B cell (primary cell): ENCODE results near the gene GHRL. TPM values are rescaled to one million over a fixed set of nuclear protein-coding genes. Genes with fewer than 3 reads are reported as not detected.

Experiments used
- ATAC-seq: fragments of 200-7000 bp; cut with Tn5 transposase; one replicate; pipeline ENCODE4 v1.10.0; 2021; ENCODE audit warnings: low read depth, mild to moderate bottlenecking, moderate number of reproducible peaks, moderate library complexity
- CTCF ChIA-PET: fragments of 350-600 bp; sonication (Branson Sonifier 250); formaldehyde crosslinking; loops from one replicate; lab custom pipeline; 2021; ENCODE audit warnings: antibody characterized with exemption, inconsistent platforms; lab: Charles Lee
- POLR2A ChIA-PET: fragments of 350-600 bp; sonication (Branson Sonifier 250); formaldehyde crosslinking; loops from one replicate; lab custom pipeline; 2021; ENCODE audit warnings: antibody characterized with exemption; lab: Charles Lee
- DNase-seq: peaks from one replicate; pipeline ENCODE4 v3.0.0; 2013
- H2AFZ ChIP-seq: 2 replicates; pipeline ENCODE4 v1.6.1; 2012; ENCODE audit warnings: mild to moderate bottlenecking, low read depth, low read length; ENCODE audit not compliant: insufficient read depth, poor library complexity, severe bottlenecking
- H3K27ac ChIP-seq, 2 donors: 1 replicate in 1 of 2; 2 replicates in 1 of 2; pipeline ENCODE4 v1.5.1; 2012 to 2013; ENCODE audit warnings: low read length in 2 of 2, mild to moderate bottlenecking in 2 of 2, moderate library complexity in 1 of 2
- H3K27me3 ChIP-seq, 4 experiments: fragments of 200-600 bp in 1 of 4; sonication (generic) in 1 of 4; replicated peaks in 1 of 4; 1 replicate in 2 of 4; 2 replicates in 2 of 4; pipeline versions ENCODE4 v1.6.1 to v1.7.0; 2013 to 2016; ENCODE audit warnings: low read length in 3 of 4, mild to moderate bottlenecking in 2 of 4, mixed read lengths in 1 of 4, moderate library complexity in 1 of 4; ENCODE audit not compliant: insufficient read depth in 4 of 4, control insufficient read depth in 3 of 4; ENCODE audit errors: control extremely low read depth in 1 of 4
- H3K36me3 ChIP-seq, 2 experiments: replicated peaks in 1 of 2; 1 replicate in 1 of 2; 2 replicates in 1 of 2; pipeline versions ENCODE4 v1.6.1 to v1.7.1; 2013; ENCODE audit warnings: low read length in 1 of 2; ENCODE audit not compliant: insufficient read depth in 2 of 2, control insufficient read depth in 1 of 2; ENCODE audit errors: control extremely low read depth in 1 of 2, extremely low read depth in 1 of 2
- H3K4me1 ChIP-seq, 2 donors: fragments of 200-600 bp in 1 of 2; sonication (generic) in 1 of 2; 1 replicate in 1 of 2; 2 replicates in 1 of 2; pipeline versions ENCODE4 v1.5.1 to v1.6.1; 2013 to 2017; ENCODE audit warnings: low read length in 2 of 2; ENCODE audit not compliant: control insufficient read depth in 2 of 2, insufficient read depth in 2 of 2
- H3K4me2 ChIP-seq: replicated peaks from 2 replicates; pipeline ENCODE3; 2012; ENCODE audit warnings: mild to moderate bottlenecking, low read depth, low read length; ENCODE audit not compliant: poor library complexity, severe bottlenecking
- H3K4me3 ChIP-seq, 5 experiments: fragments of 200-600 bp in 1 of 5; sonication (generic) in 1 of 5; 1 replicate in 3 of 5; 2 replicates in 2 of 5; pipeline versions ENCODE4 v1.5.1 to v1.7.0; 2011 to 2016; ENCODE audit warnings: low read length in 4 of 5, mild to moderate bottlenecking in 4 of 5, low read depth in 2 of 5, control low read depth in 1 of 5, moderate library complexity in 1 of 5; ENCODE audit not compliant: insufficient read depth in 1 of 5; ENCODE audit errors: control extremely low read depth in 1 of 5, extremely low read depth in 1 of 5
- H3K79me2 ChIP-seq: fragments of 200-600 bp; sonication (generic); one replicate; pipeline ENCODE4 v1.6.0; 2016; ENCODE audit warnings: low read length; ENCODE audit not compliant: control insufficient read depth, insufficient read depth
- H3K9ac ChIP-seq: fragments of 200-600 bp; sonication (generic); 2 replicates; pipeline ENCODE4 v1.6.1; 2017; ENCODE audit warnings: mild to moderate bottlenecking, low read length, moderate library complexity
- H3K9me3 ChIP-seq, 3 donors: one replicate each; pipeline versions ENCODE4 v1.6.1 to v1.7.1; 2013; ENCODE audit warnings: low read length in 2 of 3; ENCODE audit not compliant: control insufficient read depth in 2 of 3, insufficient read depth in 1 of 3; ENCODE audit errors: control extremely low read depth in 1 of 3
- H4K20me1 ChIP-seq: 2 replicates; pipeline ENCODE4 v1.6.0; 2012; ENCODE audit warnings: mild to moderate bottlenecking, low read length; ENCODE audit not compliant: insufficient read depth, control insufficient read depth, poor library complexity, severe bottlenecking
- H3K27ac Mint-ChIP-seq: one replicate; pipeline ENCODE4 v1.8.0; 2021; ENCODE audit warnings: mixed read lengths
- H3K27me3 Mint-ChIP-seq: one replicate; pipeline ENCODE4 v1.8.0; 2021; ENCODE audit warnings: mixed read lengths
- H3K4me1 Mint-ChIP-seq: one replicate; pipeline ENCODE4 v1.8.0; 2021; ENCODE audit warnings: mixed read lengths
- H3K4me3 Mint-ChIP-seq: one replicate; pipeline ENCODE4 v1.8.0; 2021; ENCODE audit warnings: mixed read lengths
- H3K9me3 Mint-ChIP-seq: one replicate; pipeline ENCODE4 v1.8.0; 2022; ENCODE audit warnings: mixed read lengths; ENCODE audit not compliant: insufficient read depth
- EZH2 ChIP-seq: IDR thresholded peaks from 2 replicates; pipeline ENCODE4 v1.6.1; 2012; ENCODE audit warnings: borderline replicate concordance, low read depth, mild to moderate bottlenecking, moderate library complexity, low read length; ENCODE audit not compliant: insufficient read depth, poor library complexity, severe bottlenecking
- WGBS: methylation state at CpG from one replicate; pipeline ENCODE4 v1.1.5; 2013; ENCODE audit warnings: missing lambda C conversion rate; ENCODE audit not compliant: insufficient coverage; 5-methylcytosine and 5-hydroxymethylcytosine counted together
- intact Hi-C: fragments of 100-400 bp; cut with micrococcal nuclease; formaldehyde crosslinking; loops from one replicate; pipeline ENCODE4 v1.10.0; 2022
- polyA plus RNA-seq: library from polyadenylated mRNA; depleted of rRNA; stranded (reverse); fragments of >200 nt; gene quantifications from 2 replicates; pipeline ENCODE4 v1.2.3, GENCODE V29; 2012
- total RNA-seq, 2 donors: library from RNA; stranded (reverse); fragments of 120-200 nt in 1 of 2; gene quantifications; 1 replicate in 1 of 2; 2 replicates in 1 of 2; pipeline versions ENCODE4 v1.2.3 to v1.2.4, GENCODE V29; 2013 to 2022
- TF ChIP-seq, protein P1 (sequence below): fragments of 200-600 bp; IDR thresholded peaks from one replicate; pipeline ENCODE4 v1.8.0; 2022; ENCODE audit warnings: antibody characterized with exemption, mild to moderate bottlenecking

GHRL gene
- total and polyA plus RNA-seq, 2 donors (not counting 1 experiment from before 2014, with no cell fraction given) = 2.8 to 3.0 TPM

DNA sequence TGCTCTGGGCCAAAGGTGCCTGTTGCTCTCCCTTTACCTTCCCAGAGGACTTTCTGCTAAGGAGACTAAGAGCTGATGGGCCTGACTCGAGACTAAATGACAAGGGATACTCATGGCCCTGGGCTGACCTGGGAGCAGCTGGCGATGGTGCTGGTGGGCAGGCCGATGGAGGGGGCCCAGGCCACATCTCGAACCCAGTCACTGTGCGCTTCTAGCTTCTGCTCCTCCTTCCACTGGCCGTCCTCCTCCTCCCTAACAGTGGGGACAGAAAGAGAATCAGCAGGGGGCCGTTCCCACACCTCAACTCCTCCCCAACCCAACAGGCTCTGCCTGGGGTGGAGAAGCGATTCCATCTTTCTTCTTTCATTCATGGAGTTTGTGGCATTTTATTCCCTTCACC lies 12.2 kb upstream of the GHRL start:
- POLR2A ChIA-PET = no interaction called here
- Histone ChIP-seq H3K4me1 (peaks cover 2 to 3% of the 10 kb centered on the region in 2 donors), H3K27ac (no peak overlapping the region), H3K36me3 (peaks cover 0 to 75% of the 10 kb centered on the region in 2 experiments), H2AFZ (no peak overlapping the region), H3K4me3 (no peak overlapping the region), H3K27me3 (no peaks in the 10 kb centered on the region), H4K20me1 (no peaks in the 10 kb centered on the region), H3K9ac (no peak overlapping the region), H3K79me2 (peaks cover 4% of the 10 kb centered on the region), H3K4me2 (no peak overlapping the region), H3K9me3 (no peaks in the 10 kb centered on the region)
- Mint-ChIP-seq H3K4me3 (no peak overlapping the region), H3K9me3 (no peaks in the 10 kb centered on the region), H3K4me1 (peaks cover under 1% of the 10 kb centered on the region), H3K27me3 (no peaks in the 10 kb centered on the region), H3K27ac (no peak overlapping the region)
- CTCF ChIA-PET = interaction anchor here (2.0 kb wide), 1 partner anchor 16 kb away, joined by 6 read pairs; the partner anchor contains the start of gene SEC13
- intact Hi-C loops = no loop called here
- DNase-seq (no peak), ATAC-seq (no peak)
- TF ChIP-seq, protein P1, sequence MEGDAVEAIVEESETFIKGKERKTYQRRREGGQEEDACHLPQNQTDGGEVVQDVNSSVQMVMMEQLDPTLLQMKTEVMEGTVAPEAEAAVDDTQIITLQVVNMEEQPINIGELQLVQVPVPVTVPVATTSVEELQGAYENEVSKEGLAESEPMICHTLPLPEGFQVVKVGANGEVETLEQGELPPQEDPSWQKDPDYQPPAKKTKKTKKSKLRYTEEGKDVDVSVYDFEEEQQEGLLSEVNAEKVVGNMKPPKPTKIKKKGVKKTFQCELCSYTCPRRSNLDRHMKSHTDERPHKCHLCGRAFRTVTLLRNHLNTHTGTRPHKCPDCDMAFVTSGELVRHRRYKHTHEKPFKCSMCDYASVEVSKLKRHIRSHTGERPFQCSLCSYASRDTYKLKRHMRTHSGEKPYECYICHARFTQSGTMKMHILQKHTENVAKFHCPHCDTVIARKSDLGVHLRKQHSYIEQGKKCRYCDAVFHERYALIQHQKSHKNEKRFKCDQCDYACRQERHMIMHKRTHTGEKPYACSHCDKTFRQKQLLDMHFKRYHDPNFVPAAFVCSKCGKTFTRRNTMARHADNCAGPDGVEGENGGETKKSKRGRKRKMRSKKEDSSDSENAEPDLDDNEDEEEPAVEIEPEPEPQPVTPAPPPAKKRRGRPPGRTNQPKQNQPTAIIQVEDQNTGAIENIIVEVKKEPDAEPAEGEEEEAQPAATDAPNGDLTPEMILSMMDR = no peak
- TF ChIP-seq EZH2 = no peak
- 95% methylated on average over 4 of the region's 8 CpGs for WGBS

DNA sequence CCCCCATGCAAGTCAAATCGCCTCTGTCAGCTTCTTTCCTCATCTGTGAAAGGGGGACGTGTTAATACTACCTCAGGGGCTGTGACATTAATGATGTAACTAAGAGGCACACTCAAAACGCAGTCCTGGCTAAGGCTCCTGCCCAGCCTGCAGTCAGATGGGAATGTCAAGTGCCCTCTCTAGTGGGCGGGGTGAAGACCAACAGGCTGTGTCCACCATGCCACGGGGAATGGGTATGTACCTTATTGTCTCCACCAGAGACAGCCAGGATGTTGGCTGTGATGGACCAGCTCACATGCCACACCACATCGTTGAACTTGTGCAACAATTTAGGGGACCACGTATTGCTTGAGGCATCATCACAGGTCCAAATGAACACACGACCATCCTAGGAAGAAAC lies 11.0 kb upstream of the GHRL start:
- POLR2A ChIA-PET = no interaction called here

More for the DNA sequence above, 11.0 kb upstream of the GHRL start:
- no peak overlapping the region for H3K9ac ChIP-seq
- H3K36me3 ChIP-seq = peaks cover 0 to 69% of the 10 kb centered on the region in 2 experiments
- H3K27ac Mint-ChIP-seq = no peak overlapping the region
- CTCF ChIA-PET = interaction anchor here (1.2 kb wide), 1 partner anchor 13 kb away, joined by 4 read pairs; no protein-coding TSS in a partner anchor
- peaks cover 8% of the 10 kb centered on the region for H3K79me2 ChIP-seq
- H3K27ac ChIP-seq = no peak overlapping the region
- no peak overlapping the region for H3K4me3 ChIP-seq
- peaks cover 9% of the 10 kb centered on the region for H3K4me1 Mint-ChIP-seq
- no peaks in the 10 kb centered on the region for H3K9me3 ChIP-seq
- H3K27me3 ChIP-seq = no peaks in the 10 kb centered on the region
- H3K4me3 Mint-ChIP-seq = no peak overlapping the region
- DNase-seq (no peak), ATAC-seq (no peak)
- intact Hi-C loops = no loop called here
- H3K4me1 ChIP-seq = peaks cover 11% of the 10 kb centered on the region in 2 donors
- WGBS = 95% methylated on average over 7 of the region's 8 CpGs
- H4K20me1 ChIP-seq = no peaks in the 10 kb centered on the region
- TF ChIP-seq, protein P1 = no peak
- TF ChIP-seq EZH2 = no peak
- no peak overlapping the region for H2AFZ ChIP-seq
- no peaks in the 10 kb centered on the region for H3K9me3 Mint-ChIP-seq
- H3K27me3 Mint-ChIP-seq = no peaks in the 10 kb centered on the region
- H3K4me2 ChIP-seq = no peak overlapping the region
